Measurements from ENCODE around the gene ERI2.
"Not testable (repeated sequence)": the region's sequence is repeated elsewhere in the genome, so short reads cannot be mapped to it uniquely, and the experiment has no call there.

ERI2 gene

DNA sequence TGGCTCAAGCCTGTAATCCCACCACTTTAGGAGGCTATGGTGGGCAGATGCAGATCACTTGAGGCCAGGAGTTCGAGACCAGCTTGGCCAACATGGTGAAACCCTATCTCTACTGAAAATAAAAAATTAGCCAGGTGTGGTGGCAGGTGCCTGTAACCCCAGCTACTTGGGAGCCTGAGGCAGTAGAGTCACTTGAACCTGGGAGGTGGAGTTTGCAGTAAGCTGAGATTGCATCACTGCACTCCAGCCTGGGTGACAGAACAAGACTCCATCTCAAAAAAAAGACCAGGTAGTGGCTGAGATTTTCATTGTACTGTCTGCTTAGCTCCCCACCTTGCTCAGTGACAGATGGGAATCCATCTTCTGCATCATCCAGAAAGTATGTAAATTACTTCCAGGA lies 41.8 kb downstream of the ERI2 start:
- DNase-seq (ENCODE audit: low read depth), result not testable (repeated sequence)

DNA sequence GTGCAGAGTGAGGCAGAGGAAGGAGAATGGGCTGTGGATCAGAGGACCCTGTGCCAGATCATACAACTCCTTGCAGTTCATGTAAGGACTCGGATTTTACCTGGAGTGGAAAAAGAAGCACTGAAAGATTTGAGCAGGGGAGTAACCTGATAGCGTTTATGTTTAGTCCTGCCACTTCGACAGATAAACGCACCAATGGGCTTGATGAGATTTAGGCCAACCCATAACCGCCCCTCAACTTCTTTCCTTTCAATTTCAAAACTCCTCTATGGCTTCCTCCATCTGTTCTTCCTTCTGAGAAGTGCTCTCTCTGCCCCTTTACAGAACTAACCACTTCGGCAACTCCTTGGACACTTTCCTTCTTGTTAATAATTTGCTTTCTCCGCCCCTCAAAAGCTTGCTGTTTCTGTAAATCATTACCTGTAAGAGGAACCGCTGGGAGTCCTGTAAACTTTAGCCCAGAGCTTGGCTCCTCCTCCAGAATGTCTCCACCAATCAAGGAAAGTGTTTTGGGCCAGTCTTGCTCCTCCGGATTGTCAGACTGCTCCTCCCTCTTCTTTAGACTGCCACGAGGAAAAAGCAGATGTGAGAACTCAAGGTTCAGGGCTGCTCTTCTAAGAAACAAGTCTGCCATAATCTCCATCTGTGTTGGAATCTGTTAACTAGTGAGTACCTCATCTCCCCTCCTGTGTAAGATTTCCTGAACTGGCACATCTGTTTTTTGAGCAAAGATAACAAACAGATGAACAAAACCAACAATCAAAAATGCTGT lies 42.6 kb downstream of the ERI2 start, which contains the start of gene ACSM3:
Gene ACSM3 (plus strand): TSS at position 554 of the 772 bp plus-strand sequence. CDS start 6,021 bp downstream, outside the sequence.
- DNase-seq (ENCODE audit: low read depth), result no peak

- DNase-seq (ENCODE audit: low read depth), result no peak
These were observed 43.7 kb downstream of the ERI2 start for GRCh38 chr16:20762404-20763123.

GRCh38 chr16:20761175-20761574 lies 45.1 kb downstream of the ERI2 start:
- no peak for DNase-seq (ENCODE audit: low read depth)

GRCh38 chr16:20760346-20760745 lies 45.9 kb downstream of the ERI2 start:
- no peak for DNase-seq (ENCODE audit: low read depth)

GRCh38 chr16:20755799-20756198 lies 50.5 kb downstream of the ERI2 start:
- DNase-seq (ENCODE audit: low read depth), result not testable (repeated sequence)

GRCh38 chr16:20755238-20755637 lies 51.0 kb downstream of the ERI2 start:
- no peak for DNase-seq (ENCODE audit: low read depth)

DNA sequence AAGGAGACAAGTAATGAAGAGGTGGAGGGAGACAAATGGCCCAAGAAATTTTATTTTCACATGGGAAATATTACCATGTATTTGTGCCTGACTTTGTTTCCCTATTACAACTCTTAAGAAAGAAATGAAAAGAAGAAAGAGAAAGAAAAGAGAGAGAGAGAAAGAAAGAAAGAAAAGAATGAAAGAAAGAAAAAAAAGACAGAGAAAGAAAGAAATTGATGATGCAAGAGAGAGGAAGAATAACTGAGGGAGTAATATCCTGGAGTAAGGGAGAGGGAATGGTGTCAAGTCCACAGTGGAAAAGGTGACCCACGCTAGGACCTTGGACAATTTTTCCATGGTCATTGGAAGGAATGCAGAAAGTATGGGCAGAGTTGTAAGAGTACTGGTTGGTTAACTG lies 52.5 kb downstream of the ERI2 start:
- no peak for DNase-seq (ENCODE audit: low read depth)

GRCh38 chr16:20750558-20750957 lies 55.7 kb downstream of the ERI2 start:
- no peak for DNase-seq (ENCODE audit: low read depth)

- no peak for DNase-seq (ENCODE audit: low read depth)
These were observed 56.8 kb downstream of the ERI2 start for GRCh38 chr16:20749474-20749873.

DNA sequence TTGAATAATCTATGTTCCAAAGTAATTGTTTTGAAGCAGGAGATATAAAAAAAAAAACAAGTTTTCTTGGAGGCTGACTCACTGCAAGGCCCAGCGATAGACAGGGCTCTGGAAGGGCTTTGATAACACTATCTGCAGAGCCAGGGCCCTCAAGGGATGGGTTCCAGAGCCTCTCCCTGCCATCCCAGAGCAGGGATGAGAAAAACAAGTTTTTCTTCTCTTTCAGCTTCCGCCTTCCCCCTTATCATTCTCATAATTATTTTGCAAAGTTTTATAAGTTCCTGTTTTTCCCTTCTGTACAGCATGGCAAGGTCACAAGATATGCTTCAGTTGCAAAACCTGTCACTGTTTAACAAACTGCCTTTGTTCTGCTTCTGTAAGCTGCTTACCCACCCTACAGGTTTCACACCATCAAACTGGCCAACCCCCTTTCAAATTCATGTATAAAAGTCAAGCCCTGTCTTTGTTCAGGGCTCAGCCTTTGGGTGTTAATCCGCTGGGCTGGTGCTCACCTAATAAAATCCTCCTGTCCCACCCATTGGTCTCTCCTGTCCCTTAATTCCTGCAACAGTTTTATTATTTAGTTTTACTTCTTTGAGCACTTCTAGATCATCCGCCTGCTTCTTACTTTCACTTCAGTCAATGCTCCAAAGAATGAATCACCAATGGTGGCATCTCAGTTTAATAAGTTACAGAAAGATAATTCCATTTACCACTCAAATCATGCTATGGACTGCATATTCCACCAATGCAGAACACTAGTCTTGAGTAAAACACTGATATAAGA lies 59.0 kb downstream of the ERI2 start:
- no peak for DNase-seq (ENCODE audit: low read depth)

GRCh38 chr16:20746461-20746860 lies 59.8 kb downstream of the ERI2 start:
- no peak for DNase-seq (ENCODE audit: low read depth)

Measured in stimulated activated CD8-positive, alpha-beta memory T cell treated with anti-CD3 and anti-CD28 coated beads, Interleukin-15, amount 100 ng/mL, for 24 hours (primary cell).